ENCODE results near the gene ALDH8A1.

The ALDH8A1 gene

GRCh38 chr6:134951494-134952263 is 1.8 kb upstream of the ALDH8A1 start:
- H3K9me3 ChIP-seq (ENCODE audit: insufficient read depth, low read depth, low read length), result no peaks in the 10 kb centered on the region
- no peaks in the 10 kb centered on the region for H3F3A ChIP-seq (ENCODE audit: low read depth)
- H2AFZ ChIP-seq (ENCODE audit: low read length), result no peak overlapping the region
- H3K36me3 ChIP-seq (ENCODE audit: insufficient read depth, low read length), result no peaks in the 10 kb centered on the region
- no peak overlapping the region for H3K9ac ChIP-seq (ENCODE audit: low read depth, low read length, poor library complexity, severe bottlenecking)
- no peaks in the 10 kb centered on the region for H3K4me1 ChIP-seq (ENCODE audit: insufficient read depth, low read length, poor library complexity, severe bottlenecking)
- no peaks in the 10 kb centered on the region for H3K79me2 ChIP-seq (ENCODE audit: insufficient read depth, low read length)
- no peak overlapping the region for H3K4me2 ChIP-seq (ENCODE audit: low read depth, low read length, poor library complexity, severe bottlenecking)
- no peaks in the 10 kb centered on the region for H3K9me2 ChIP-seq (replicated peaks; ENCODE audit: low read depth, low read length)
- H3K4me3 ChIP-seq (ENCODE audit: low read length, poor library complexity, severe bottlenecking), result no peak overlapping the region
- H4K20me1 ChIP-seq (ENCODE audit: insufficient read depth, low read length, poor library complexity, severe bottlenecking), result no peaks in the 10 kb centered on the region
- no peaks in the 10 kb centered on the region for H3K27me3 ChIP-seq (ENCODE audit: insufficient read depth, low read length, poor library complexity, severe bottlenecking)
- no peak for TF ChIP-seq EZH2phosphoT487 (IDR thresholded peaks at IDR 0.05; ENCODE audit: borderline replicate concordance)
- TF ChIP-seq, protein P1, sequence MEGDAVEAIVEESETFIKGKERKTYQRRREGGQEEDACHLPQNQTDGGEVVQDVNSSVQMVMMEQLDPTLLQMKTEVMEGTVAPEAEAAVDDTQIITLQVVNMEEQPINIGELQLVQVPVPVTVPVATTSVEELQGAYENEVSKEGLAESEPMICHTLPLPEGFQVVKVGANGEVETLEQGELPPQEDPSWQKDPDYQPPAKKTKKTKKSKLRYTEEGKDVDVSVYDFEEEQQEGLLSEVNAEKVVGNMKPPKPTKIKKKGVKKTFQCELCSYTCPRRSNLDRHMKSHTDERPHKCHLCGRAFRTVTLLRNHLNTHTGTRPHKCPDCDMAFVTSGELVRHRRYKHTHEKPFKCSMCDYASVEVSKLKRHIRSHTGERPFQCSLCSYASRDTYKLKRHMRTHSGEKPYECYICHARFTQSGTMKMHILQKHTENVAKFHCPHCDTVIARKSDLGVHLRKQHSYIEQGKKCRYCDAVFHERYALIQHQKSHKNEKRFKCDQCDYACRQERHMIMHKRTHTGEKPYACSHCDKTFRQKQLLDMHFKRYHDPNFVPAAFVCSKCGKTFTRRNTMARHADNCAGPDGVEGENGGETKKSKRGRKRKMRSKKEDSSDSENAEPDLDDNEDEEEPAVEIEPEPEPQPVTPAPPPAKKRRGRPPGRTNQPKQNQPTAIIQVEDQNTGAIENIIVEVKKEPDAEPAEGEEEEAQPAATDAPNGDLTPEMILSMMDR (conservative IDR thresholded peaks at IDR 0.05; ENCODE audit: low read length), result no peak

DNA sequence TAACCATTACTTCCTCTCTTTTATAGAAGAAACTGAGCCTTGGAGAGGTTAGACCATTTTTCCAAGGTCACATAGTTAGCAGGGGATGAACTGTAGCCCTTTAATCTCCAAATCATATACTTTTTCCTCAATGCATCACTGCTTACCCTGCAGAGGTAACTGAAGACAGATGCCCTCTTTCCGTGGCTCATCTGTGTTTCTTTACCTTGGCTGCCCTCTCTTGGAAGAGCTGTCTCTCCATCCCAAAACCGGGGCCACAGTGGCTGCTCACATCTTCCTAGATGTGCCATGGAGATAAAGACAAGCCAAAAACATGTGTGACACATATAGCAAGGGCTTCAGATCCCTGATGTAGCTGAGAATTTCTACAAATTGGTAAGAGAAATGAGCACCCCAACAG is 581 bp upstream of the ALDH8A1 start:
- TF ChIP-seq, protein P1 (conservative IDR thresholded peaks at IDR 0.05; ENCODE audit: low read length), result no peak
- TF ChIP-seq EZH2phosphoT487 (IDR thresholded peaks at IDR 0.05; ENCODE audit: borderline replicate concordance), result no peak
- Histone ChIP-seq H3K9ac (ENCODE audit: low read depth, low read length, poor library complexity, severe bottlenecking) (no peak overlapping the region), H3K9me3 (ENCODE audit: insufficient read depth, low read depth, low read length) (no peaks in the 10 kb centered on the region), H3K9me2 (replicated peaks; ENCODE audit: low read depth, low read length) (no peaks in the 10 kb centered on the region), H3K4me3 (ENCODE audit: low read length, poor library complexity, severe bottlenecking) (no peak overlapping the region), H4K20me1 (ENCODE audit: insufficient read depth, low read length, poor library complexity, severe bottlenecking) (no peaks in the 10 kb centered on the region), H3K36me3 (ENCODE audit: insufficient read depth, low read length) (no peaks in the 10 kb centered on the region), H3F3A (ENCODE audit: low read depth) (no peaks in the 10 kb centered on the region), H2AFZ (ENCODE audit: low read length) (no peak overlapping the region), H3K79me2 (ENCODE audit: insufficient read depth, low read length) (no peaks in the 10 kb centered on the region), H3K27me3 (ENCODE audit: insufficient read depth, low read length, poor library complexity, severe bottlenecking) (no peaks in the 10 kb centered on the region), H3K4me1 (ENCODE audit: insufficient read depth, low read length, poor library complexity, severe bottlenecking) (no peaks in the 10 kb centered on the region), H3K4me2 (ENCODE audit: low read depth, low read length, poor library complexity, severe bottlenecking) (no peak overlapping the region)

DNA sequence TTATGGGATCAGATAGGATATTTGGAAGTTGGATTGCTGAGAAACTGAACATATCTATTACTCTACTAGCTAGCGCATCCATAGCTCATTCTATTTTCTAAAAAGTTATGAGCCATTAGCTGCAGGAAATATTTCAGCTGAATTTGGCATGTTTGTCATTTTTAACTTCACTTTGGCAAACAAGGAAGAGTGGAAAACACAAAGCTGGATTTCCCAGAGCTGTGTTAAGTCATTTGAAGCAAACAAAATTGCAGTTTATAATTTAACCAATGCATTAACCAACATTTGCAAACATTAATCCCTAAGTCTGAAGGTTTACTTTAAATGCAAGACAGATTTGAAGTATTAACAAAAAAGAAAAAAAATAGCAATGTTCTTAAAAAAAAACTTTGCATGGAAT is 1.2 kb downstream of the ALDH8A1 start:
- no peaks in the 10 kb centered on the region for H3K9me2 ChIP-seq (replicated peaks; ENCODE audit: low read depth, low read length)
- no peaks in the 10 kb centered on the region for H3K27me3 ChIP-seq (ENCODE audit: insufficient read depth, low read length, poor library complexity, severe bottlenecking)
- no peaks in the 10 kb centered on the region for H3F3A ChIP-seq (ENCODE audit: low read depth)
- no peaks in the 10 kb centered on the region for H3K9me3 ChIP-seq (ENCODE audit: insufficient read depth, low read depth, low read length)
- no peak overlapping the region for H3K9ac ChIP-seq (ENCODE audit: low read depth, low read length, poor library complexity, severe bottlenecking)
- H4K20me1 ChIP-seq (ENCODE audit: insufficient read depth, low read length, poor library complexity, severe bottlenecking), result no peaks in the 10 kb centered on the region
- H3K4me1 ChIP-seq (ENCODE audit: insufficient read depth, low read length, poor library complexity, severe bottlenecking), result no peaks in the 10 kb centered on the region
- H3K4me3 ChIP-seq (ENCODE audit: low read length, poor library complexity, severe bottlenecking), result no peak overlapping the region
- no peak overlapping the region for H3K4me2 ChIP-seq (ENCODE audit: low read depth, low read length, poor library complexity, severe bottlenecking)
- no peaks in the 10 kb centered on the region for H3K79me2 ChIP-seq (ENCODE audit: insufficient read depth, low read length)
- TF ChIP-seq, protein P1 (conservative IDR thresholded peaks at IDR 0.05; ENCODE audit: low read length), result no peak
- TF ChIP-seq EZH2phosphoT487 (IDR thresholded peaks at IDR 0.05; ENCODE audit: borderline replicate concordance), result no peak
- H2AFZ ChIP-seq (ENCODE audit: low read length), result no peak overlapping the region
- no peaks in the 10 kb centered on the region for H3K36me3 ChIP-seq (ENCODE audit: insufficient read depth, low read length)

Measured in Loucy (cell line).